ENCODE measurements around the gene SLC7A10.
"Not testable (repeated sequence)": the region's sequence is repeated elsewhere in the genome, so short reads cannot be mapped to it uniquely, and the experiment has no call there.

SLC7A10 gene

DNA sequence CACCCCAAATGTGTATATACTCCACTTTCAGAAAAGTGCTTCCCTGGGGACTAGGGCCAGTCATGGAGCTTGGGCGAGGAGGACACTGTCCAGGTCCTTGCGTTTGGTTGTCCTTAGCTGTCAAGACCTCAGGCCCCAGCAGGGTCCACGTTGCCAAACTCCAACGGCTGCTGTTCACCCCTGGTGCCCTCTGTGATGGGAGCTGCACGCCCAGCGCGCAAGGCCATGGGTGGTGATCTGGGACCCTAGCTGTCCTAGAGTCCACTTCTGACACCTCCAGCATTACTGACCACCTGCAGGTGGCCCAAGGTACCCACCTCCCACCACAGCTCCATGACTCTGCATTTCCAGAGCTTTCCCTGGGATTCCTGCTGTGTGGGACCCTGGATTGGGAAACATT lies 27.5 kb downstream of the SLC7A10 start:
- DNase-seq, result no peak

DNA sequence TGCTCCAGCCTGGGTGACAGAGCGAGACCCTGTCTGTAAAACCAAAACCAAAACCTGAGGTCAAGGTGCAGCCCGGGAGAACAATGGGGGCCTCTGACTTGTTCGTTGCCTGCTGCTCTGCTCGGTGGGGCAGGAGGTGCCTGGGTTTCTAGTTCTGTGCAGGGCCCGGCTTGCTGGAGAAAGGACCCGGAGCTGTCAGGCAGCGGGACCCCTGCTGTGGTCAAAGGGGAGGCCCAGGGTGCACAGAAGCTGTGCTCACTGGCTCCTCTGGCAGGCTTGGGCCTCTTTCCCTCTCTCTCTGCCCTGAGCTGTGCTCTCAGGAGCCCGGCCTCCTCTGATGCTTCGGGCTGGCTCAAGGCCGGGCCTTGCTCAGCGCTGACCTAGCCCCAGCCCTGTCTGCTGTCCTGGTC lies 28.1 kb downstream of the SLC7A10 start:
- no peak for DNase-seq

DNA sequence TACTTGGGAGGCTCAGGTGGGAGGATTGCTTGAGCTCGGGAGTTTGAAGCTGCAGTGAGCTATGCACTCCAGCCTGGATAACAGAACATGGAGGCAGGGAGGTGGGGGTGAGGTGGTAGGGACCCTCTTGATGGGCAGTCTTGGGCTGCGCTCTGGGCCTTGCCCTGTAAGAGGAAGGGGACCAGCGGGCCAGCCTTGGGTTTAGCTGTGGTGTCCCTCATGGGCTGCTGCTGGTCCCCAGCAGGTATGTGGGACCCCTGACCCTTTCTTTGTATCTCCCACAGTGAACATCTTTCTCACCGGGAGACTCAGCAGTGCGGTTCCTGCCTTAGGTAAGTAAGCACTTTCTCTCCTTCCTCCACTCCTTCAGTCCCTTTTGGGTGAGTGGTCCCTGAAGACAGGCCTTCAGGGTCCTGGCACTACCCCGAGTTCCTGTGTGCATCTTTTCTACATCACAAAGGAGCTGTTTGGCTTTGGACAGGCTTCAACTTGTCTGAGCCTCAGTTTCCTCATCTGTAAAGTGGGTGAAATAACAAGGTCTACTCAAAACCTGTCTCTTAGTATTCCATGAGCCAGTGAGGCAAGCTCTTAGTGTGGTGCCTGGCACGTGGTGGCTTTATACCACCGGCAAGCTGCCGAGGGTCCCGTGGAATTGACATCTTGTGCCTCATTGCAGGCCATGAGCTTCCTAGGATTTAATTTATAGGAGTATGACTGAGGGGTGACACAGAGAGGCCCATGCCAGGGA lies 29.0 kb downstream of the SLC7A10 start:
- no peak for DNase-seq

DNA sequence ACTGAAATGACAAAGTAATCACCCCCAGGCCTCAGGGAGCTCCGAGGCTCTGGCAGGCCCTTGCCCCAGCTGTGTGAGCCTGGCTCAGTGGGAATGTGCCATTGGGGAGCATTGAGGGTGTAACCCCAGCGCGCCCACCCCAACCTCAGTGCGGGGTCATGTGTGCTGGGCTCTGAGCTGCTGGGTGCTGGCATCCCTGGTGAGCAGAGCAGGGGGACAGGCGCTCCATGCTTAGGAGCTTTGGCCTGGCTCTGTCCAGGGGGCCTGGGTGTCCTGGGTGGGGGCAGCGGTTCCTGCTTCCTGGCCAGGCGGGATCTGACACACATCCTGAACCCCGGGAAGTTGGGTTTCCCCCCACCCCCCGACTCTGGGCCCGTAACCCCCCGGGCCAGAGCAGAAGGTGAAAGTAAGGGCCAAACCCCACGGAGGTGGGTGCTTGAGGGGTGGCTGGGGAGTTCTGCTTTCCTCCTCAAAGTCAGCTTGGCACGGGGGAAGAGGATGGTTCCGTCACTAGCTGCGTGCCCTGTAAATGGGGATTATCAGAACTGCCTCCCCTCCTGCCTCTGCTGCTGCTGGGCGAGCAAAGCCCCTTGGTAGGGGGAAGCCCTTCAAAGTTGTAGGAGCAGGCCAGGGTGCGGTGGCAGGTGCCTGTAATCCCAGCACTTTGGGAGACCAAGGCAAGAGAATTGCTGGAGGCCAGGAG lies 29.9 kb downstream of the SLC7A10 start:
- DNase-seq, result no peak

DNA sequence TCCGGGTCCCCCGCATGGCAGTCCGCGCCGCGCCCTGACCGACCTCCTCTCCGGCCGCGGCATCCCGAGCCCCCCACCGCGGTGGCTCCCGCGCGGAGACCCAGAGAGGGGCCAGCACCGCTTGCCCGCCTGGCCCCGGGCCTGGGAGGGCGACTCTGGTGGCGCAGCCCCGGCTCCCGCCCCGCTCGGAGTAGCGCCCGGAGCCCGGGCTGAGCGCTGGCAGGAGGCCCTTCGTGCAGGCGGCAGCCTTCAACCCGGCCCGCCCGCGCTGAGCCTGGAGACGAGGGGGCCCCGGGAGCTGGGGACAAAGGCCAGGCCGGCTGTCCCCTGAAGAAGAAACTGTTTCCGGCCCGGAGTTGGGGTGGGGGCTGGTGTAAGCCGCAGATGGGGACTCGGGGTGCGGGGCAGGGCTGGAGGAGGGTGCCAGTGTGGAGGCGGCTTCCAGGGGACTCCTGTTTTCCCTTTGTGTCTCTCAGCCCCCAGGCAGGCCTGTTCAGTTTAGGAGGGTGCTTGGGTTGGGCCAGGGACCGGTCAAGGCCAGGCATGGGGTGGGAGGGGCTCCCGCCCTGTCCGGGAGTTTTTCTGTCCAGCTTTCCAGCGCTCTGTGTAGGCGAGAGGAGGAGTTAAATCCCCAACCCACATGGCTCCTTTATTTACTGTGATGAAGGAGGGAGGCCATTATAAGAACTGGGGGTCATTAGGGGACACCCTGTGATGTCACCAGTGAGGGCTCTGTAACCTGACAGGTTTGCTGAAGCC lies 30.6 kb downstream of the SLC7A10 start:
- no peak for DNase-seq

DNA sequence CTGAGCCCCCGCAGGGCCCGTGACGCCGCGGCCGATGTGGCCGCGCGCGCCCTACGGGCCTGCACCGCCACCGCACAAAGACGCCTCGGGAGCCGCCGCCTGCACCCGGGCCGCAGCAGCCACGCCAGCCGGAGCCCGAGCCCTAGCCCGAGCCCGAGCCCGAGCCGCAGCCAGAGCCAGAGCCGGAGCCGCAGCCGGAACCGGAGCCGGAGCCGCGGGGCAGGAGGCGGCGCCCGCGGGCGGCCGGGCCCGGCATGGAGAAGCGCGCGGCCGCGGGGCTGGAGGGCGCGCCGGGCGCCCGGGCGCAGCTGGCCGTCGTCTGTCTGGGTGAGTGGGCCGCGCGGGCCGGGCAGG lies 31.1 kb downstream of the SLC7A10 start:
- DNase-seq, result no peak

DNA sequence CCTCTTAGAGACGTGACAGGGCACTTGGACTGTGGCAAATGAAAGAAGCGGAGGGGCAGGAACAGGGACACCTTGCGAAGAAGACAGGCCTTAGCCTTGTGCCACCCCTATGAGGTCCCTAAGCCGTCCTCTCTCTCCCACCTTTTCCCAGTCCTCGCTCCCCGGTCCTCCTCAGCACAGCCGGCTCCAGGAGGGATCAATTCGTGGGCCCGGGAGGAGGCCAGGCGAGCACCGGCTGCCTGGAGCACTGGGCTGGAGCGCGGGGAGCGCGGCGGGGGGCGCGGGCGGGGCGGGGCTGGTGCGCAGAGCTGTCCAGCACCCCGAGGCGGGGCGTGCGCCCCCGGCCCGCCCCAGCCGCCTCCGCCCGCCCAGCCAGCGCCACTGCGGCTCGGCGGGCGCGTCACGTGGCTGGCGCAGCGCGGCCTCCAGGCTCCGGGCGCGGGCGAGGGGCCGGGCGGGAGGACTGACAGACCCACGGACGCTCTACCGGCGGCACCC lies 31.7 kb downstream of the SLC7A10 start, which contains the start of gene LRP3:
TSS of gene LRP3 (plus strand) at position 466 of the 498 bp plus-strand sequence. CDS start 456 bp downstream, outside the sequence.
- no peak for DNase-seq

DNA sequence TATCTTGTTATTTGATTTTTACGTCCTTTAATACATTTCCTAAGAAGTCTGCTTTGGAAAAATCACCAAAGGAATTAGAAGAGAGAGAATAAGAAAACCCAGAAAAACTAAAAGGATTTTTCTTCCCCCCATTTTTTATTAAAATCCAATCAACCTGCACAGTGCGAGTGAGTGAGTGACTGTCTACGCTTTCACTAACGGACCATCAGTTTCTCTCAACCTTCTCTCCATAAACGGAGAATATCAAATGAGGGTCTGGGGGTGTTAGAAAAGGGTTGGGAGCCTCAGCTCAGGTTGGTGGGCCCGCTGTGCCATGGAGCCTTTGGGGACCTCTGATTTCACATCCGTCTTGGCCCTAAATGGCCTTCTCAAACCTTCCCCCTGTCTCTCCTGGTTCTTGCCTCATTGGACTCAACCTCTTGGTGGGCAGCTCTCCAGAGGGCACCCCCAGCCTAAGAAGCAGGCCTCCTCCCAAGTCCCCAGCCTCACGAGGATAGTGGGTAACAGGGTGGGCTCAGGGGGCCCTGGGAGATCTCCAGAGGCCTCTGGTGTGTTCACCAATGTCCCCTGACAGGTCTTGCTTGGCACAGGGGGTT lies 32.3 kb downstream of the SLC7A10 start:
- DNase-seq, result no peak

DNA sequence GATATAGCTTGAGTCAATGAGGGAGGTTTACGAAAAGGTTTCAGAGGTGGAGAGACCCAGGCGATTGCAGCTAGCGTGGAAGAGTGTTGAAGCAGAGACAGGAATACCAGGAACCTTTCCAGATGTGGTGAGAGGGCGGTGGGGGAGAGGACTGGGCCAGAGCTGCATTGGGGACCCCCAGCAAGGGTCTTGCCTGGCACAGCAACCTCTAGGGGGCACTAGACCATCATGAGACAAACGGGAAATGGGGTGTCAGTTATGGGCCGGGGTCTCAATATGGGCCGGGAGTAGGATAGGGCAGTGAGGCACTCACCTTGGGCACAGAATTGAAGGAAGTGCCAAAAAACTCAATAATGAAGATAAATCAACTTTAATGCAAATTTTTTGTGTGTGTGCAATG lies 33.6 kb downstream of the SLC7A10 start:
- DNase-seq, result no peak

DNA sequence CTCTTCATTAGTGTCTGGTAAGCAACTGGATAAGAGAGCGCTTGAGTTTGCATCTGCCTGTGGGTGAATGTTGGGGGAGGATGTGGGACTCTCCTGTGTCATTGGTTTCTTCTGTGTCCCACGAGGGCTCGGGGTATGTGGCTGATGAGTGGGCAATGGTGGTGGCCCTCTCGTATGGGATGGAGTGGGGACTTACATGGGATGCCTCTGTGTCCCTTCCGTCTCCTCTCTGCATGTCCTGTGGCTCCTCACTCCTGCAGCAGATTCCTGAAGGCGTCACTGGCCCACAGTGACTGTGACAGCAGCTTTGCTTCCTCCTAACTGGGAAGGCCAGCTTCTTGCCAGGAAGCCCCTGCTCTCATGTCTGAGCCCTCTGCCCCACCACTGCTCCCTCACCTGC lies 34.1 kb downstream of the SLC7A10 start:
- no peak for DNase-seq

DNA sequence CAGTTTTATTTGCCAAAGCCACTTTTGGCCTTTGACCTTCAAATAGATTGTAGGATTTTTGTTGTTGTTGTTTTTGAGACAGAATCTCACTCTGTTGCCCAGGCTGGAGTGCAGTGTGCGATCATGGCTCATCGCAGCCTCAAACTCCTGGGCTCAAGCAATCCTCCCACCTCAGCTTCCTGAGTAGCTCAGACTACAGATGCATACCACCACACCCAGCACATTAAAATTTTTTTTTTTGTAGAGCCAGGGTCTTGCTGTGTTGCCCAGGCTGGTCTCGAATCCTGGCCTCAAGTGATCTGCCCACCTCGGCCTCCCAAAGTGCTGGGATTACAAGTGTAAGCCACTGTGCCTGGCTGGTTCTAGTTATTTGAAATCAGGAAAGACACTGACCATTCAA lies 34.6 kb downstream of the SLC7A10 start:
- not testable (repeated sequence) for DNase-seq

DNA sequence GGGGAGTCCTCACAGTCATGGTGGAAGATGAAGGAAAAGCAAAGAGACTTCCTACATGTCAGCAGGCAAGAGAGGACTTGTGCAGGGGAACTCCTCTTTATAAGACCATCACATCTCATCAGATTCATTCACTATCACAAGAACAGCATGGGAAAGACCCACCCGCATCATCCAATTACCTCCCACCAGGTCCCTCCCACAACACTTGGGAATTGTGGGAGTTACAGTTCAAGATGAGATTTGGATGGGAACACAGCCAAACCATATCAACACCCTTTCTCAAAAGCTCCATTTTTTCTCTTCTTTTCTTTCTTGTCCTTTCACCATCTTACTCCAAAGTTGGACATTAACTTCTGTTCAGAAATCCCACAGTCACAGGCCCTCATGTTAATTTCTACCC lies 36.2 kb downstream of the SLC7A10 start:
- no peak for DNase-seq

DNA sequence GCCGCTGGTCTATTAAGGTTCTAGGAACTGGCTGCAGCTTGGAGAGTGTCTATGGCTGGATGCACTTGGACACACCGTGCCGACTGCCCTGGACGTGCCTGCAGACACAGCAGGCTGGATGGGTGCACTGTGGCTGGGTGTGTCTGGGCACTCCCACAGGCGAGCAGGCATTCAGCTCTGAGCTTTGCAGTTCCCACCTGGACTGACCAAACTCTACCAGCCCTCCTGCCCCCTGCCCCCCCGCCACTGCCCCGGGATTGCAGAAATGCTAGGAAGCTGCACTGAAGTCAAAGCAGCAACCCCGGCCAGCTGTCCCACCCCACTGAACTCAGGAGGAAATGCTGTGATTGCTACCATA lies 38.5 kb downstream of the SLC7A10 start:
- DNase-seq, result no peak

DNA sequence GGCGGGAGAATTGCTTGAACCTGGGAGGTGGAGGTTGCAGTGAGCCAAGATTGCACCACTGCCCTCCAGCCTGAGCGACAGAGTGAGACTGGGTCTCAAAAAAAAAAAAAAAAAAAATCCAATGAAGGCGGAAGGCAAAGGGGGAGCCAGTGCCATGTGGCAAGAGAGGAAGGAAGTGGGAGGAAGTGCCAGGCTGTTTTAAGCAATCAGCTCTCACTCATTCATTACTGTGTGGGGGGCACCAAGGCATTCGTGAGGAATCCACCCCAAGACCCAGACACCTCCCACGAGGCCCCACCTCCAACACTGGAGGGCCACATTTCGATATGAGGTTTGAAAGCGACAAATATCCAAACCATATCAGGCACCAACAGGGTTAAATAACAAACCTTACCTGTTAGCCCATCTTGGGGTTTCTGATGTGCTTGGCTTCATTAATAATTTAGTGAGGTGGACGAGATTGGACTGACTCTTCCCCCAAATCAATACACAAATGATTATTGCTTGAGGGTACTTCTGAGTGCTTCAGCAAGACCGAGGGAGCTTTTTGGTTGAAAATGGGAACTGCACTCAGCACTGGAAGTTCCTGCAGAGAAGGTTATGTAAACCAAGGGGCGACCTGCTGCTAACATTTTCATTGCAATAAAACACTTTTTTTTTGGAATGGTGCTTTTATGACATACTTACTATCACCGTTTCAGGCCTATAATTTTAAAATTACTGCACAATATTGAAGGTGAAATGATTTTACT lies 39.0 kb downstream of the SLC7A10 start:
- DNase-seq, result no peak

DNA sequence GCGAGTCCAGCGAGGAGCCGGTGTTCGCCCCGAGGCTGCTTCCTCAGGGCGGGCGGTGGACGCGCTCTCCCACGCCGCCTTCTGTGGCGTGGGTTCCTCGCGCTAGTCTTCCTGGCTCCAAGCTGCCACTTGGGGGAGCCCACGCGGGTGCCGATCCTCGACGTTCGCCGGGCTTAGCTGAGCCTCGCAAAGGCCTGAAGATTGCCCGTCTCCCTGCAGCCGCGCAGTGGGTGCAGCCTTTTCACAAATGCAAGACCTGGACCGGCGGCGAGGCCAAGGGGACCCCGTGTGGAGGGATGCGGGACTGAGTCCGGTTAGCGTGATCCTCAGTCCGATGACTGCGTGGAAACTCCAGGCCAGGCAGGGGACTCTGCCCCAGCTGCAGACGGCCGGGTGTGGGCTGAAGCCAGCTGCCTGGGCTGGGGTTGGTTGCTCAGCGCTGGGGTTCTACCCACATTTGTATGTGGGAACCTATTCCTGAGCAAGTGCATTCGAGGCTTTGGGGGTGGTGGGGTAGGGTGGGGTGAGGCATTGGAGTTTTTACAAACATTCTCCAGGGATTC lies 48.2 kb downstream of the SLC7A10 start:
- DNase-seq, result no peak

DNA sequence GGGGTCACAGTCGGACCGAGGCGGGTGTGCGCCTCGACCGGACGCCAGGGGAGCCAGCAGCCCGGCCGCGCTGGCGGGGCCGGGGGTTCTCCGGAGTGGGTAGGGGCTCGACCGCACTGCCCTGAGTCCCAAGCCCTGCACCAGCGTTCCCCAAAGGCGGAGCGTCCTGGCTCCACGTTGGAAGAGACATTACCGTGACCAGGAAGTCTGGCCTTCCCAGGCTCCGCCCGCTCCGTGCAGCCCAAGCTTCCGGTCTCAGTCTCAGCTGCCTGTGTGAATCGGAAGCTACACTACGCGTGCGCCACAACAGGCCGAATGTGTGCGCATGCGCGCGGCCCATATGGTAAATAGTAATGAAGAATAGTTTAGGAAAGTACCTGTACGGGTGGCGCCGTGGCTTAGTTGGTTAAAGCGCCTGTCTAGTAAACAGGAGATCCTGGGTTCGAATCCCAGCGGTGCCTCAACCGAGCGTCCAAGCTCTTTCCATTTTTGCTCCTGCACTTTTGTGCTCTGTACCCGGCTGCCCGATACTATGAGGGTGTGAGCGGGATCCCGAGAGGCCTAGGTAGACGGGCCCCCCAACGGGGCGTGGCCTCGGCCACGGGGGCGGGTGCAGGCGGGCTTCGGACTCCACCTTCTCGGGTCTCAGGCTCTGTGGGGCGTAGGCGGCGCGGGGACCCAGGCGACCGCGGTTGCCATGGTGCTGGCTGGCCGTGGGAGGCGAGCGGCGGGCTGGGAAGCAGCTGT lies 48.8 kb downstream of the SLC7A10 start:
- peak; percentile 100 for DNase-seq

DNA sequence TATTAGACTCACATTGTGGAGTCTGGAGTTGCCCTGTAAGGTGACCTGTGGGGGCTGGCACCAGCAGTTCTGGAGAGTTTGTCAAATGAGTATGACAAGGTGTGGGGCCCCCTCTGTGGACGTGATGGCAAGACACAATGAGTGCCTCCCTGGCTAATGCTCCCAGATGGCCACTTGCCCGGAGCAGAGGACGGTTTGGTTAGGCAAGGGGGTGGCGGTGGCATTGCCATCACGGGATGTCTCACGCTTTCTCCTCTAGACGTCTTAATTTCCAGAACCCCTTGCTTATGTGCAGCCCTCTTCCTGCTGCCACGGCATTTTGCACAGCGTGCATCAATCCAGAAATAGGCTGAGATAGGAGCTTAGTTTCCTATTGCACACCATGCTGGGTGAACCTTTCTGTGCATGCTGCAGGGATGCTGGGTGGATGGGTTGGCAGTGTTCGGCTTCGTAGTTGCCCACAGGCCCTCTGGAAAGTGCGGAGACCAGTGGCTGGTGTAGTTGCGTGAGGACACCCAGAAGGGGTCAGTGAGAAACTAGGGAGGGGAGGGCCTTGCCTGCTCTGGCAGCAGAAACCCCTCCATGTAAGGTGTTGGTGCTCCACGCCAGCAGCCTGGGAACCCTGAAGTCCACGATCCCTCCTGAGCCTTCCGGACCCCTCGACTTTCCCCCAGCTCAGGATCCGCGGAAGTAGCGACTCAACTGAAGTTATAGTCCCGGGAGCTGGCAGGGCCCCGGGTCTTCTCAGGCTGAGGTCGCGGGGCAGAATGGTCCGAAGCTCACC lies 49.6 kb downstream of the SLC7A10 start:
- DNase-seq, result no peak

DNA sequence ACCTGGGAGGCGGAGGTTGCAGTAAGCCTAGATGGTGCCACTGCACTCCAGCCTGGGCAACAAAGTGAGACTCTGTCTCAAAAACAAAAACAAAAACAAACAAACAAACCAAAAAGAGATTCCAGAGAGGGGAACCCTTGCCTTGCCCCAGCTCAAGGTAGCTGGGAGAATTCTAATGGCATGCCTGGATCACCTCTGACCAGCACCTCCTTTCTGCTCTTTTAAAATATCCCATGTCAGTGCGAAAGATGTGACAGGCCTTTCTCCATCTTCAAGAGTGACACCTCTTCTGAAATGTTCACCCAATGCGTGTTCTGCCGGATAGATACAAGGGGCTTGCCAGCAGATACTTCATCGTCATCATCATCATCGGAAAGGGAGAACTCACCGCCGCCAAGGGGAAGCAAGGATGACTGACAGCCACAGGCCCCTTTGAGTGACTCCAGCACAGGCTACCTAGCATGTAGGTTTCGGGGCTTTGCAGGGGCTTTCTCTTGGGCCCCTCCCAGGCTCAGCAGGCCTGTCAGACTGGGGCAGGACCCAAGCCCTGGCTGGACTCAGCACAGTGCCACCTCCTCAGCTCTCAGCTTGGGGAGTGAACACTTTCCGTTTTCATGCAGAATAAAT lies 50.4 kb downstream of the SLC7A10 start:
- DNase-seq, result no peak

DNA sequence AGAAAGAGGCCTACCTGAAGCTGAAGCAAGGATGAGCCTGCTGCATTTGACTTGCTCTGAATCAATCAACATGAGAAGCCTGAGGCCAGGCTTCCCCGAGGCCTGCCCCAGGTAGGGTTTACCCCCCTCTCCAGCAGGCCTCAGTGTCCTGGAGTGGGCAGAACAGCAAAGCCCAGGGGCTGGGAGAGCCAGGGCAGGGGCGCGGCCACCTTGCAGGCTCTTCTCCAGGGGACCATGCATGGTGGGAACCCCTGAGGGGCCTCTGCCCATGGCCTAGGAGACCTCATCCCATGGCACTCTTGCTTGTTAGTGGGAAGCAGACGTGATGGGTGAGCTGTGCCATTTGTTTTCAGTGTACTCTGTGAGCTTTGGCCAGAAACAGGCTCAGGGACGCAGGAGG lies 51.5 kb downstream of the SLC7A10 start:
- DNase-seq, result no peak

DNA sequence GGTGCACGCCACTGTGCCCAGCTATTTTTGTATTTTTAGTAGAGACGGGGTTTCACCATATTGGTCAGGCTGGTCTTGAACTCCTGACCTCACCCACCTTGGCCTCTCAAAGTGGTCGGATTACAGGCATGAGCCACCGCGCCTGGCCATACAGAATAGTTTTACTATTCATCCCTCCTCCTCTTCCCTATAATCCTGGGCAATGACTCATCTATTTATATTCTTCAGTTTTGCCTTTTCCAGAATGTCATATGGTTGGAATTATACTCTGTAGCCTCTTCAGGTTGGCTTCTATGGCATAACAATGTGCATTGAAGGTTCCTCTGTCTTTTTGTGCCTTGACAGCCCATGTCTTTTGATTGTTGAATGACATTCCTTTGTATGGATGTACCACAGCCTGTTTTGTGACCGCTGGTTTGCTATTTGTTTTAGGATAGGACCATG lies 53.7 kb downstream of the SLC7A10 start:
- DNase-seq, result no peak

All from activated CD8-positive, alpha-beta memory T cell treated with anti-CD3 and anti-CD28 coated beads for 24 hours (primary cell).